Neural crest cell (in vitro differentiated cells): ENCODE measurements around the gene CSTF2. TPM values are rescaled to one million over a fixed set of nuclear protein-coding genes. Genes with fewer than 3 reads are reported as not detected.

ENCODE experiments used
- DNase-seq: peaks from one replicate; pipeline ENCODE4 v3.0.0; 2021; ENCODE audit warnings: low read depth, mixed read lengths, low spot score
- H3K27ac Mint-ChIP-seq: one replicate; pipeline ENCODE4 v1.8.0; 2021; ENCODE audit warnings: mild to moderate bottlenecking, mixed read lengths; ENCODE audit not compliant: unreplicated experiment
- H3K27me3 Mint-ChIP-seq: 2 replicates; pipeline ENCODE4 v1.8.0; 2021; ENCODE audit warnings: low read depth, mild to moderate bottlenecking, mixed read lengths
- H3K36me3 Mint-ChIP-seq: 2 replicates; pipeline ENCODE4 v1.8.0; 2021; ENCODE audit warnings: low read depth, mild to moderate bottlenecking, mixed read lengths
- H3K4me1 Mint-ChIP-seq: 2 replicates; pipeline ENCODE4 v1.8.0; 2021; ENCODE audit warnings: mixed read lengths
- H3K4me3 Mint-ChIP-seq: one replicate; pipeline ENCODE4 v1.8.0; 2021; ENCODE audit warnings: mild to moderate bottlenecking, mixed read lengths
- H3K9me3 Mint-ChIP-seq: 2 replicates; pipeline ENCODE4 v1.8.0; 2021; ENCODE audit warnings: mixed read lengths
- CTCF ChIP-seq: fragments of 200-600 bp; sonication (generic); conservative IDR thresholded peaks from 2 replicates; pipeline ENCODE4 v1.5.0; 2021; ENCODE audit warnings: antibody characterized with exemption, mild to moderate bottlenecking
- total RNA-seq: library from RNA; stranded (reverse); gene quantifications from 2 replicates; pipeline ENCODE4 v1.2.1, GENCODE V29; 2021

Gene CSTF2
- total RNA-seq, 1 donor from 2014 or later = 30.1 TPM

- no peaks in the 10 kb centered on the region for H3K4me1 Mint-ChIP-seq
- no peak for DNase-seq
- H3K4me3 Mint-ChIP-seq = no peak within 1 kb of the TSS
- no peaks in the 10 kb centered on the region for H3K27me3 Mint-ChIP-seq
- H3K36me3 Mint-ChIP-seq = no peaks in the 10 kb centered on the region
- H3K27ac Mint-ChIP-seq = no peak within 1 kb of the TSS
- peaks cover 4% of the 10 kb centered on the region for H3K9me3 Mint-ChIP-seq
- TF ChIP-seq CTCF = no peak
Observed at GRCh38 chrX:100874325-100874724, 54.1 kb downstream of the CSTF2 start, which contains the start of gene NOX1. NOX1 (minus strand) TSS chrX:100874359; CDS start chrX:100874139, 220 bp downstream.

- Mint-ChIP-seq H3K27me3 (no peaks in the 10 kb centered on the region), H3K27ac (no peak overlapping the region), H3K4me1 (peaks cover 4% of the 10 kb centered on the region), H3K4me3 (no peak overlapping the region), H3K9me3 (peaks cover 7% of the 10 kb centered on the region), H3K36me3 (no peaks in the 10 kb centered on the region)
- no peak for DNase-seq
- no peak for TF ChIP-seq CTCF
Observed at GRCh38 chrX:100880368-100880767, 60.2 kb downstream of the CSTF2 start.

- Mint-ChIP-seq H3K27me3 (no peaks in the 10 kb centered on the region), H3K4me1 (peaks cover 4% of the 10 kb centered on the region), H3K4me3 (no peak overlapping the region), H3K27ac (no peak overlapping the region), H3K36me3 (no peaks in the 10 kb centered on the region), H3K9me3 (peaks cover 6% of the 10 kb centered on the region)
- no peak for TF ChIP-seq CTCF
- DNase-seq = no peak
Observed at GRCh38 chrX:100883654-100884053, 63.5 kb downstream of the CSTF2 start.

Other genes with a start within 250 kb of the CSTF2 start
- not detected in 2 replicates for gene TNMD, start 235.5 kb upstream of the CSTF2 start, total RNA-seq
- gene TSPAN6, start 183.6 kb upstream of the CSTF2 start, total RNA-seq = 69.7 and 71.4 TPM in 2 replicates
- gene SRPX2, start 176.2 kb upstream of the CSTF2 start, total RNA-seq = 0.30 and 0.35 TPM in 2 replicates
- 3.8 and 4.5 TPM in 2 replicates for gene SYTL4, start 88.3 kb upstream of the CSTF2 start, total RNA-seq
- gene NOX1, start 54.0 kb downstream of the CSTF2 start, total RNA-seq = not detected in 2 replicates
- gene XKRX, start 108.5 kb downstream of the CSTF2 start, total RNA-seq = 0.41 and 0.51 TPM in 2 replicates
- not detected in 2 replicates for gene ARL13A, start 149.3 kb downstream of the CSTF2 start, total RNA-seq
- gene TRMT2B, start 231.7 kb downstream of the CSTF2 start, total RNA-seq = 15.7 and 17.1 TPM in 2 replicates